Measurements from ENCODE around the gene MARS1. TPM values are rescaled to one million over a fixed set of nuclear protein-coding genes. Genes with fewer than 3 reads are reported as not detected.
"Not testable (repeated sequence)": the region's sequence is repeated elsewhere in the genome, so short reads cannot be mapped to it uniquely, and the experiment has no call there.

The MARS1 gene
- total RNA-seq, 1 donor from 2014 or later, result 71.2 TPM

GRCh38 chr12:57491393-57492280 is 3.8 kb downstream of the MARS1 start:
- no peak overlapping the region for H3K4me3 ChIP-seq
- DNase-seq (ENCODE audit: extremely low spot score in 2 of 2), result no peak
- H3K27ac ChIP-seq, result no peak overlapping the region
- H3K4me1 ChIP-seq, result peaks cover 18% of the 10 kb centered on the region
- intact Hi-C loops (cut with DNase I), result no loop called here
- no peaks in the 10 kb centered on the region for H3K9me3 ChIP-seq
- H3K36me3 ChIP-seq, result peaks cover 0 to 42% of the 10 kb centered on the region in 2 donors
- no peaks in the 10 kb centered on the region for H3K27me3 ChIP-seq
- TF ChIP-seq POLR2A (IDR thresholded peaks at IDR 0.05) (no peak), CTCF (IDR thresholded peaks at IDR 0.05) (no peak), POLR2AphosphoS5 (IDR thresholded peaks at IDR 0.05; ENCODE audit: insufficient read depth in 1 of 2, low read depth in 1 of 2) (no peak)

- intact Hi-C loops (cut with DNase I); H3K4me3 ChIP-seq; H3K9me3 ChIP-seq; DNase-seq (ENCODE audit: extremely low spot score in 2 of 2); H3K27ac ChIP-seq; H3K27me3 ChIP-seq; H3K4me1 ChIP-seq: not testable (repeated sequence)
- H3K36me3 ChIP-seq, result peaks cover 0 to 61% of the 10 kb centered on the region in 2 donors
Measured at GRCh38 chr12:57495051-57495701, 7.3 kb downstream of the MARS1 start.

- H3K9me3 ChIP-seq, result no peaks in the 10 kb centered on the region
- no peak overlapping the region for H3K4me3 ChIP-seq
- intact Hi-C loops (cut with DNase I), result no loop called here
- TF ChIP-seq POLR2A (IDR thresholded peaks at IDR 0.05), result no peak
- no peak for TF ChIP-seq CTCF (IDR thresholded peaks at IDR 0.05)
- TF ChIP-seq POLR2AphosphoS5 (IDR thresholded peaks at IDR 0.05; ENCODE audit: insufficient read depth in 1 of 2, low read depth in 1 of 2), result no peak
- no peak for DNase-seq (ENCODE audit: extremely low spot score in 2 of 2)
- peaks cover 0 to 59% of the 10 kb centered on the region in 2 donors for H3K36me3 ChIP-seq
- no peaks in the 10 kb centered on the region for H3K27me3 ChIP-seq
- no peaks in the 10 kb centered on the region for H3K4me1 ChIP-seq
- no peak overlapping the region for H3K27ac ChIP-seq
Measured at GRCh38 chr12:57496822-57497221, 9.0 kb downstream of the MARS1 start.

GRCh38 chr12:57497223-57498131 is 9.6 kb downstream of the MARS1 start:
- Histone ChIP-seq H3K36me3 (peaks cover 0 to 63% of the 10 kb centered on the region in 2 donors), H3K9me3 (no peaks in the 10 kb centered on the region), H3K27me3 (no peaks in the 10 kb centered on the region), H3K4me3 (no peak overlapping the region), H3K4me1 (no peaks in the 10 kb centered on the region), H3K27ac (no peak overlapping the region)
- no peak for DNase-seq (ENCODE audit: extremely low spot score in 2 of 2)
- TF ChIP-seq POLR2A (IDR thresholded peaks at IDR 0.05) (no peak), CTCF (IDR thresholded peaks at IDR 0.05) (no peak), POLR2AphosphoS5 (IDR thresholded peaks at IDR 0.05; ENCODE audit: insufficient read depth in 1 of 2, low read depth in 1 of 2) (no peak)
- intact Hi-C loops (cut with DNase I), result no loop called here

GRCh38 chr12:57498132-57498502 is 10.2 kb downstream of the MARS1 start:
- Histone ChIP-seq H3K9me3 (no peaks in the 10 kb centered on the region), H3K4me3 (no peak overlapping the region), H3K27ac (no peak overlapping the region), H3K4me1 (no peaks in the 10 kb centered on the region), H3K36me3 (peaks cover 0 to 67% of the 10 kb centered on the region in 2 donors), H3K27me3 (no peaks in the 10 kb centered on the region)
- no peak for DNase-seq (ENCODE audit: extremely low spot score in 2 of 2)
- no peak for TF ChIP-seq CTCF (IDR thresholded peaks at IDR 0.05)
- no peak for TF ChIP-seq POLR2A (IDR thresholded peaks at IDR 0.05)
- no peak for TF ChIP-seq POLR2AphosphoS5 (IDR thresholded peaks at IDR 0.05; ENCODE audit: insufficient read depth in 1 of 2, low read depth in 1 of 2)
- intact Hi-C loops (cut with DNase I), result no loop called here

Measured in vagina (tissue), 2 donors.